Smooth muscle cell (in vitro differentiated cells): Measurements from ENCODE around the gene GAP43. TPM values are rescaled to one million over a fixed set of nuclear protein-coding genes. Genes with fewer than 3 reads are reported as not detected.

Source experiments
- DNase-seq: peaks from one replicate; lab custom pipeline; 2025; ENCODE audit not compliant: unreplicated experiment; lab: John Stamatoyannopoulos, UW
- H2AFZ ChIP-seq: fragments of 200-600 bp; sonication (generic); 2 replicates; pipeline ENCODE4 v1.6.0; 2016; ENCODE audit warnings: antibody characterized with exemption, low read depth, mild to moderate bottlenecking
- H3F3A ChIP-seq: fragments of 200-600 bp; sonication (generic); 2 replicates; pipeline ENCODE4 v1.6.0; 2017; ENCODE audit warnings: antibody characterized with exemption, low read depth
- H3K27ac ChIP-seq: fragments of 200-600 bp; sonication (generic); 2 replicates; pipeline ENCODE4 v1.5.1; 2016; ENCODE audit warnings: low read depth, mild to moderate bottlenecking
- H3K27me3 ChIP-seq: fragments of 200-600 bp; sonication (generic); 2 replicates; pipeline ENCODE4 v1.6.1; 2016; ENCODE audit warnings: low read depth, mild to moderate bottlenecking
- H3K36me3 ChIP-seq: fragments of 200-600 bp; sonication (generic); 2 replicates; pipeline ENCODE4 v1.5.1; 2016; ENCODE audit warnings: low read depth
- H3K4me1 ChIP-seq: fragments of 200-600 bp; sonication (generic); 2 replicates; pipeline ENCODE4 v1.5.1; 2016; ENCODE audit warnings: low read depth
- H3K4me2 ChIP-seq: fragments of 200-600 bp; sonication (generic); 2 replicates; pipeline ENCODE4 v1.6.0; 2016; ENCODE audit warnings: mild to moderate bottlenecking
- H3K4me3 ChIP-seq: fragments of 200-600 bp; sonication (generic); 2 replicates; pipeline ENCODE4 v1.5.1; 2016; ENCODE audit warnings: mild to moderate bottlenecking
- H3K79me2 ChIP-seq: fragments of 200-600 bp; sonication (generic); 2 replicates; pipeline ENCODE4 v1.6.0; 2016; ENCODE audit warnings: low read depth, mild to moderate bottlenecking
- H3K9ac ChIP-seq: fragments of 200-600 bp; sonication (generic); 2 replicates; pipeline ENCODE4 v1.6.0; 2016; ENCODE audit warnings: low read depth
- H3K9me3 ChIP-seq: fragments of 200-600 bp; sonication (generic); replicated peaks from 2 replicates; pipeline ENCODE4 v1.5.1; 2016; ENCODE audit warnings: low read depth
- H4K20me1 ChIP-seq: fragments of 200-600 bp; sonication (generic); 2 replicates; pipeline ENCODE4 v1.6.0; 2016; ENCODE audit warnings: low read depth
- WGBS: methylation state at CpG from one replicate; pipeline ENCODE4 v1.1.7; 2016; ENCODE audit warnings: low lambda C conversion rate; 5-methylcytosine and 5-hydroxymethylcytosine counted together
- polyA plus RNA-seq: library from polyadenylated mRNA; unstranded; fragments of >200 nt; fragmentation: Nextera tagmentation; extraction: Ambion mirVana; gene quantifications from 2 replicates; pipeline ENCODE4 v1.2.1, GENCODE V29; 2016
- total RNA-seq: library from RNA; depleted of rRNA; stranded (reverse); fragments of >200 nt; gene quantifications from 2 replicates; pipeline ENCODE4 v1.2.3, GENCODE V29; 2014
- TF ChIP-seq, protein P1 (sequence below): fragments of 200-600 bp; sonication (generic); IDR thresholded peaks from 2 replicates; pipeline ENCODE4 v1.5.1; 2017; ENCODE audit warnings: borderline replicate concordance, mild to moderate bottlenecking, antibody characterized with exemption; ENCODE audit not compliant: insufficient read depth, poor library complexity, severe bottlenecking

GAP43 gene
- total and polyA plus RNA-seq, 2 experiments from 2014 or later: 5.3 to 11.7 TPM

DNA sequence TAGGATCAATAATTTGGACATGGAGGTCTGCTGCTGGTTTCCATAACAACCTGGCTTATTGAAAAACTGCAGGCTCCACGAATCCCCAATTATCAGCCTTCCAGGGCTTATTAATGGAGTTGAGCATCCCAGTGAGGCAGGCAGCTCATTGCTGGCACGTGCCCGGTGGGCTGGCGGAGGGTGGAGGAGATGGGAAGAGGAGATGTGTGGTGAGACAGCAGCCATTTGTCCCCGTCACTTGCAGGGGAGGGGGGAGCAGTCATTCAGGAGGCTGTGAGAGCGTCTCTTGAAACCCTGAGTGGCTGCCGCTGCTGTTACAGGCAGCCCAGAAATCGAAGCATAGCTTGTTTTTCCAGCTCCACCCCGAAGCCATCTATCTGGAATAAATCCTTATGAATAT lies 70.6 kb downstream of the GAP43 start:
- H3K4me3 ChIP-seq: no peak overlapping the region
- TF ChIP-seq, protein P1, sequence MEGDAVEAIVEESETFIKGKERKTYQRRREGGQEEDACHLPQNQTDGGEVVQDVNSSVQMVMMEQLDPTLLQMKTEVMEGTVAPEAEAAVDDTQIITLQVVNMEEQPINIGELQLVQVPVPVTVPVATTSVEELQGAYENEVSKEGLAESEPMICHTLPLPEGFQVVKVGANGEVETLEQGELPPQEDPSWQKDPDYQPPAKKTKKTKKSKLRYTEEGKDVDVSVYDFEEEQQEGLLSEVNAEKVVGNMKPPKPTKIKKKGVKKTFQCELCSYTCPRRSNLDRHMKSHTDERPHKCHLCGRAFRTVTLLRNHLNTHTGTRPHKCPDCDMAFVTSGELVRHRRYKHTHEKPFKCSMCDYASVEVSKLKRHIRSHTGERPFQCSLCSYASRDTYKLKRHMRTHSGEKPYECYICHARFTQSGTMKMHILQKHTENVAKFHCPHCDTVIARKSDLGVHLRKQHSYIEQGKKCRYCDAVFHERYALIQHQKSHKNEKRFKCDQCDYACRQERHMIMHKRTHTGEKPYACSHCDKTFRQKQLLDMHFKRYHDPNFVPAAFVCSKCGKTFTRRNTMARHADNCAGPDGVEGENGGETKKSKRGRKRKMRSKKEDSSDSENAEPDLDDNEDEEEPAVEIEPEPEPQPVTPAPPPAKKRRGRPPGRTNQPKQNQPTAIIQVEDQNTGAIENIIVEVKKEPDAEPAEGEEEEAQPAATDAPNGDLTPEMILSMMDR: no peak
- no peaks in the 10 kb centered on the region for H3K4me1 ChIP-seq
- no peak overlapping the region for H3K27ac ChIP-seq
- H3F3A ChIP-seq: no peaks in the 10 kb centered on the region
- no peak overlapping the region for H3K9ac ChIP-seq
- WGBS: 82% methylated on average over 9 of the region's 9 CpGs
- H3K36me3 ChIP-seq: no peaks in the 10 kb centered on the region
- no peak overlapping the region for H3K4me2 ChIP-seq
- H3K79me2 ChIP-seq: no peaks in the 10 kb centered on the region
- H2AFZ ChIP-seq: no peak overlapping the region
- DNase-seq: no peak
- H4K20me1 ChIP-seq: no peaks in the 10 kb centered on the region
- no peaks in the 10 kb centered on the region for H3K9me3 ChIP-seq
- H3K27me3 ChIP-seq: no peaks in the 10 kb centered on the region

DNA sequence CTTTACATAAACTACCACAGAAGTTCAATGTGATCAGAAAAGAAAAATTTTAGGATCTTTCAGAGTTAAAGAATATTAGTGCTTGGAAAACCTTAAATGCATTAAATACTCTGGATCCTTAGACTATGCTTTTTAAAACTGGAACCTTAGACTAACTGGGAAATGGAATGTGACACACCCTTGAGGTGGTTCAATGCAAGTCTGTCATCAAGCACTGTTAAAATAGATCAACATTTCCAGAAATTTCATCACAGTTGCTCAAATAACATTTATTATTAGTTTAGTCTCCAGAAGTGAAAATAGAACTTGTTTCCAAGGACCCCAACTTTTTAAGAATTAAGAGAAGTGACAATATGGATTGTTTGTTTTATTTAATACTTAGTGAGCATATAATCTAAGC lies 71.8 kb downstream of the GAP43 start:
- Histone ChIP-seq H3K79me2 (no peaks in the 10 kb centered on the region), H3K27ac (no peak overlapping the region), H4K20me1 (no peaks in the 10 kb centered on the region), H2AFZ (no peak overlapping the region), H3K27me3 (no peaks in the 10 kb centered on the region), H3K9ac (no peak overlapping the region), H3K9me3 (no peaks in the 10 kb centered on the region), H3K36me3 (no peaks in the 10 kb centered on the region), H3K4me2 (no peak overlapping the region), H3K4me3 (no peak overlapping the region), H3K4me1 (no peaks in the 10 kb centered on the region), H3F3A (no peaks in the 10 kb centered on the region)
- DNase-seq: no peak
- TF ChIP-seq, protein P1: no peak

DNA sequence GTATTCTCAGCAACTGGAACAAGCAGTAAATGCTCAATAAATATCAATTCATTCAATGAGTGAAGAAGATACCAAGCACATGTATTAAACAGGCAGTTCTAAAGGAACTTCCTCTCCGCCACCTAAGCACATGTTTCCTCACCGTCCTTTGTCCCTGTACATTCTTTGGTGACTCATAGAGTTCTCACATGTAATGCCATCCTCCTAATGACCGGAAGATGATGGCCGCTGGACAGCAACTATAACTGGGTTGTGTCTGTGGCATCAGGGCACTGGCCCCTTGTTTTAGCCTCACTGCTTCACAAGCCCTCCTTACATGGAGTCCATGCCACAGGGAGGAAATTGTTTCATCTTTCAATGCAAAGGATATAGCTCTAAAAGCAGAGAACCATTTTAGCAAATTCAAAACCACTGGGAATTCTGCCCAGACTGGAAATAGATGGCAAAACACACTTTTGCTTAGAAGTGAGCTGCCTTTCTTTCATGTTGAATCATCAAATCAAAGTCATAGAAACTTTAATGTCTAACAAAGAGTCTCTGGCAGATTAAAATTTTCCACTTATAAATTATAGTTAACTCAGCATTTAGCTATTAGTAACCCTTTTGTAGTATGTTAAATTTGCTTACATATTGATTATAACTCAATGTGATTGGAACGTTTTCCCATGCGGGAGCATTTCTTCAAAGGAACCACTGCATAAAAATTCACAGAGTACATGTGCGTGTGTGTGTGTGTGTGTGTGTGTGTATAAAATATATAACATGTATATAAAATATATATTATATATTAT lies 74.1 kb downstream of the GAP43 start:
- Histone ChIP-seq H3F3A (no peaks in the 10 kb centered on the region), H4K20me1 (no peaks in the 10 kb centered on the region), H3K4me3 (no peak overlapping the region), H3K27ac (no peak overlapping the region), H3K27me3 (no peaks in the 10 kb centered on the region), H3K36me3 (no peaks in the 10 kb centered on the region), H3K79me2 (no peaks in the 10 kb centered on the region), H3K4me1 (no peaks in the 10 kb centered on the region), H3K9ac (no peak overlapping the region), H3K4me2 (no peak overlapping the region), H3K9me3 (no peaks in the 10 kb centered on the region), H2AFZ (no peak overlapping the region)
- no peak for DNase-seq
- TF ChIP-seq, protein P1: no peak
- WGBS: 89% methylated on average over 7 of the region's 7 CpGs
